GM13976 (cell line): Measurements from ENCODE around the gene EGLN3.

Source experiments
- DNase-seq: peaks from one replicate; pipeline ENCODE4 v3.0.0; 2012; ENCODE audit warnings: low spot score
- in situ Hi-C: fragments of 300-500 bp; cut with MboI; formaldehyde crosslinking; loops from one replicate; pipeline ENCODE4 v1.12.0; 2022; ENCODE audit warnings: low sequenced_read_pairs, mixed read lengths, inconsistent platforms; ENCODE audit not compliant: unreplicated experiment
- TF ChIP-seq, protein P1 (sequence below): IDR thresholded peaks from 2 replicates; pipeline ENCODE4 v1.5.1; 2012; ENCODE audit warnings: borderline replicate concordance, mild to moderate bottlenecking; ENCODE audit not compliant: insufficient read depth; ENCODE audit errors: extremely low read depth, missing control alignments, control extremely low read depth

EGLN3 gene

GRCh38 chr14:33948145-33948868, 2.6 kb downstream of the EGLN3 start:
- no peak for DNase-seq
- in situ Hi-C loops = no loop called here
- TF ChIP-seq, protein P1, sequence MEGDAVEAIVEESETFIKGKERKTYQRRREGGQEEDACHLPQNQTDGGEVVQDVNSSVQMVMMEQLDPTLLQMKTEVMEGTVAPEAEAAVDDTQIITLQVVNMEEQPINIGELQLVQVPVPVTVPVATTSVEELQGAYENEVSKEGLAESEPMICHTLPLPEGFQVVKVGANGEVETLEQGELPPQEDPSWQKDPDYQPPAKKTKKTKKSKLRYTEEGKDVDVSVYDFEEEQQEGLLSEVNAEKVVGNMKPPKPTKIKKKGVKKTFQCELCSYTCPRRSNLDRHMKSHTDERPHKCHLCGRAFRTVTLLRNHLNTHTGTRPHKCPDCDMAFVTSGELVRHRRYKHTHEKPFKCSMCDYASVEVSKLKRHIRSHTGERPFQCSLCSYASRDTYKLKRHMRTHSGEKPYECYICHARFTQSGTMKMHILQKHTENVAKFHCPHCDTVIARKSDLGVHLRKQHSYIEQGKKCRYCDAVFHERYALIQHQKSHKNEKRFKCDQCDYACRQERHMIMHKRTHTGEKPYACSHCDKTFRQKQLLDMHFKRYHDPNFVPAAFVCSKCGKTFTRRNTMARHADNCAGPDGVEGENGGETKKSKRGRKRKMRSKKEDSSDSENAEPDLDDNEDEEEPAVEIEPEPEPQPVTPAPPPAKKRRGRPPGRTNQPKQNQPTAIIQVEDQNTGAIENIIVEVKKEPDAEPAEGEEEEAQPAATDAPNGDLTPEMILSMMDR = no peak

DNA sequence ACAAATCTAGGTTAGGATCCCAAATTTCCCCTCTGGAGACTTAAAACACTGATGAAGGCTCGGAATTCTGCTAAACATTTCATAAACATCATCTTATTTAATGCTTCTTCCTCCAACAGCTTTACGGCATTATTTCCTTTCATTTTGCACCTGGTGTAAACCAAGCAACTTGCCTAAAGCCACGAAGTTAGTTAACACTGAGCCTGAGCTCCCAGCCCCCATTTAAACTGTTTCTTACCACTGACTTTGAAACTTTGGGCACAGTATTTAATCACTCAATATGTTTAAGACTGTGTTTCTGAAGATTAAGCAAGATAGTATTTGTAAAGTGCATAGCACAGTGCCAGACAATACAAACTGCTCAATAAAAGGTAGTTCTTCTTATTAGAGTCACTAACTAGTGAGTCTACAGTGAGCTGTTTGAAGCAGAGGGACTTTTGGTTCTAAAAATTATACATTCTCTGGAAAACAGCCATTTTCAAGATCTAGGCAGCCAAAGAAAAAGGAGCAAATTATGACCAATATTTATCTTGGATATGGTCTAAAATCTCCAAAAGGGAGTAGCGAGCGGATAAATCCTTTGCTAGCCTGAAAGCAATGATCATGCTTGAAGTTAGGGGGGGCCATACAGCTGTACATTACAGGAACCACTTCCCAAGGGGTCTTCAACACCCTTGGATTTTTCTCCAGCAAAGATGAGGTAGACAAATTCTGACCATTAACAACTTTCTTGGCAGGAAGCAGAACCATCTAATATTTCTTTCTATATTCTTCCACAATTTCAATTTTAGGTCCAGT, 4.0 kb downstream of the EGLN3 start:
- in situ Hi-C loops = no loop called here

DNA sequence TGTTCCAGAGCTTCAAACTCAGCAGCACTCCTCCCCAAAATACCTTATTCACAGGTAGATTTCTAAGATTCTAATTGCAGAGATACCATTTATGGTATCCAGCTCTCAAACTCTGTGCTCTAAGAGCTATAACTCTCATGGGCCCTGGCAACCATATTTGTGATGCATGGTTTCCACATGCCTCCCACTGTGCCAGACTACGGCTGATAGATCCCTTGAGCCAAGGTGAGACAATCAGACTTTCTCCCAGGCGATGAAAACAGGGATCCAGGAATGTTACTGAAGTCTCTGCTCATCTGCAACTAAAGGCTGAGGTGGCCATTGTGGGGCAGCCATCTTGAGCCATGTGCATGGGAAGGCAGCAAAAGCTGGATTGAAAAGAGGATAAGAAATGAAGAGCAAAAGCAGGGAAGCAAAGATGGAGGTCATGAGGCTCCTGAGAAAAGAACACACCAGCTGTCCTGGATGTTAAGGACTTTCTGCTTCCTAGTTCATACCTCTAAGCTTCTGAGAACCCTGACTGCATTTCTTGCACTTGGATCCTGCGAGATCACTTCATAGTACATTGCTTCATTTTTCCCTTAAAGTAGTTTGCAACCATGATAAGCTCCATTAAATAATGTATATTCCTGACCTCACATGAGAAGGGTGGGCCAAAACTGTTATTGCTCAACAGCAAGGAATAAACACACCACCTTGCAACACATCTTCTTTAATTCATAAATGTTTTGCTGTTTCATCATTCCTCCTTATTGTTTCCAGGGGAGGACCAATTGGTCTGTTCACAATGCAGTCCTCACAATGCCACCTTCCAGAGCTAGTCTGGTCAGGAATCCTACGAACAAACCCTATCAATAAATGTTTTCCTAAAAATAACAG, 5.4 kb downstream of the EGLN3 start:
- TF ChIP-seq, protein P1 = no peak
- in situ Hi-C loops = no loop called here
- DNase-seq = no peak

More for the DNA sequence above, 4.0 kb downstream of the EGLN3 start:
- TF ChIP-seq, protein P1 = no peak
- DNase-seq = no peak

DNA sequence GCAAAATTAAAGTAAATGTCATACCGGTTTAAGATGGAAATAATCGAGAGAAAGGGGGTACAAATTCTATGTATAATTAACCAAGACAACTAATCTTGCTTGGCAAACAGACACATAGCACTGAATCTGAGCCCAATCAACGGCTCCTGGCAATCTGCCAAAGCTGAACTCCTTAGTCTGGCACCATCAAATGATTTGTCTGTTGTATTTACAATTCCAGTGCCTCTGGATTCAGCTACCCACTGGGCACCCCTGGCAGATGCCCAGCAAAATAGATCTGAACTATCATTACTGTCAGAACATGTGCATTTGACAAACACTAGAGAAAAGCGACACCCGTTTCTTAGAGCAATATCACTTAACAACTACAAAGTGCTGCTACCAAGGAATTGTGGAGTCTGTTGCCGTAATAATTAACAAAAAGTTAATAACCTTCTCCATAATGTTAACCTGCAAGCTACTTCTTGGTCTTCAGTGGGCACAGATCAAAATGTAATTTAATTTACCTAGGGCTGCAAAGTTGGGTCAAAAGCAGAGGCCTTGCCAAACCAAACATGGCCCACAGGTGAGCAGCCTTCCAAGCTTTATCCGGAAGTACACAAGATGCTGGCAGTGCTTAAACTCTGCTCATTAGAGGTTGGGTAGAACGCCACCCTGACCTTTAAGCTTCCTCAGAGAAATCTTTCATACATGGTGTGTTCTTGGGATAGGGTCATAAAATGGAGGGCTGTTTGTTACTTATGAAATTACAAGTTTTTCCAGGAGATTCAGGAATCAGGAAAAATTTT, 7.6 kb downstream of the EGLN3 start:
- DNase-seq = no peak
- in situ Hi-C loops = no loop called here
- TF ChIP-seq, protein P1 = no peak

- in situ Hi-C loops = no loop called here
- DNase-seq = no peak
- TF ChIP-seq, protein P1 = no peak
Observed at GRCh38 chr14:33941718-33942117, 9.2 kb downstream of the EGLN3 start.
